ENCODE data around the gene ACAN.

Gene ACAN

DNA sequence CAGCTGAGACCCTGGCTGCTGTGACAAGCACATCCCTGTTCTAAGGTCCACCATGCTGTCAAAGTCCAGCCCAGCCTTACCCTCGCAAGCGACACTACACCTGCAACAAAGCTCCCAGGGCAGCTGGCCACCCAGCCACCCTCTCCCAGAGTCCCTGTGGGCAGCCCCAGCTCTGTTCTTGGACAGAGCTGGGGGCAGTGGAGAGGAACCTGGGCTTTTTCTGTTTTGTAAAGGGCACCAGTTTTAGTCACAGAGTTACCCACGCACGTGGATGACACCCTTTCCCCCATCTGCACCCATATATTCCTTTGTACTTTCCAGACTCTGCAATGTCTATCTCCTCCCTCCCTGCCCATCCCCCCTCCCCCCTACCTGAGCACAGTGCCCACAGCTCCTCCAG is 38.9 kb downstream of the ACAN start:
- no peak for DNase-seq (ENCODE audit: low spot score)

- no peak for DNase-seq (ENCODE audit: low spot score)
These were observed 40.1 kb downstream of the ACAN start for GRCh38 chr15:88843334-88843733.

DNA sequence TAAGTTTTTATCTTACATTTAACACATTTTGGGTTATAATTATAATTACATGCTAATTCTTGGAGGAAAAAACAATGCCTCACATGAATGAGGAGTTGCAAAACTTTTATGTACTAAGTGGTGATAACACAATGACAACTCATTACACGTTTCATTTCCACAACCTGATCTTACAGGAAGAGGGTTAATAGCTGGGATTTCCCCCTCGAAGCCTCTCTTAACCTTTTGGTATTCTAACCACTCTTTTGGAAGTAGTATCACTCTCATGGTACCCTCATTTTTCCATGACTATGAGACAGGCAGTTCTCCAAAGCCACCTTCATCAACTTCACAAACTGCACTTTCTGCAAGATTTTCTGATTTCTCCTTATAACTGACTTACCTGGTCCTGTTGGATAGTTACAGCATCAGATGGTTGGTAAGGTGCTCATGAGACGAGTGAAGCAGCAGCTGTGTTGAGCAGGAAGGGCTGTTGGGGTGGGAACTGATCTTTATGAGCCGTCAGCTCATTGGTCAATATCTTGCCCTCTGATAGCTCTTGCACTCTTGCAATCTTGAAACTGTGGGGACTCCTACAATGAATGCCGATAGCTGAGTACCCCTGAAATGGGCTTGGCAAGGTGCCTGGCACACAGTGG is 41.6 kb downstream of the ACAN start:
- no peak for DNase-seq (ENCODE audit: low spot score)

DNA sequence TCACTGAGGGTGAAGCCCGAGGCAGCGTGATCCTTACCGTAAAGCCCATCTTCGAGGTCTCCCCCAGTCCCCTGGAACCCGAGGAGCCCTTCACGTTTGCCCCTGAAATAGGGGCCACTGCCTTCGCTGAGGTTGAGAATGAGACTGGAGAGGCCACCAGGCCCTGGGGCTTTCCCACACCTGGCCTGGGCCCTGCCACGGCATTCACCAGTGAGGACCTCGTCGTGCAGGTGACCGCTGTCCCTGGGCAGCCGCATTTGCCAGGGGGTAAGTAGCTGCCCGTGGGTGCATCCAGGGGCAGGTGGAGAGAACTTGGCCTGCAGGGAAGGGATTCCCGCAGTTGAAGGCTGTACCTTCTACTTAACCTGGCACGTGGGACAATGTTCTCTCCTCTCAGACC is 42.4 kb downstream of the ACAN start:
- no peak for DNase-seq (ENCODE audit: low spot score)

DNA sequence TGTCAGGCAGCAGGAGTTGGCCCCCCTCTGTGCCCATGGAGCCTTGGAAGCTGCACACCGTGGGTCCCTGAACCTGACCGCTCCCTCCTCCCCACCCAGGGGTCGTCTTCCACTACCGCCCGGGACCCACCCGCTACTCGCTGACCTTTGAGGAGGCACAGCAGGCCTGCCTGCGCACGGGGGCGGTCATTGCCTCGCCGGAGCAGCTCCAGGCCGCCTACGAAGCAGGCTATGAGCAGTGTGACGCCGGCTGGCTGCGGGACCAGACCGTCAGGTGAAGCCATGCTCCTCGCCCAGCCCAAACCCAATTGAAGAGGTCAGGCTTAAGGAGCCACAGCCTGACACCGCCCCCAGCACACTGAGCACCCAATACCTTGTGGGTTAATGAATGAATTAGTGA is 43.9 kb downstream of the ACAN start:
- no peak for DNase-seq (ENCODE audit: low spot score)

GRCh38 chr15:88848203-88848602 is 45.0 kb downstream of the ACAN start:
- no peak for DNase-seq (ENCODE audit: low spot score)

DNA sequence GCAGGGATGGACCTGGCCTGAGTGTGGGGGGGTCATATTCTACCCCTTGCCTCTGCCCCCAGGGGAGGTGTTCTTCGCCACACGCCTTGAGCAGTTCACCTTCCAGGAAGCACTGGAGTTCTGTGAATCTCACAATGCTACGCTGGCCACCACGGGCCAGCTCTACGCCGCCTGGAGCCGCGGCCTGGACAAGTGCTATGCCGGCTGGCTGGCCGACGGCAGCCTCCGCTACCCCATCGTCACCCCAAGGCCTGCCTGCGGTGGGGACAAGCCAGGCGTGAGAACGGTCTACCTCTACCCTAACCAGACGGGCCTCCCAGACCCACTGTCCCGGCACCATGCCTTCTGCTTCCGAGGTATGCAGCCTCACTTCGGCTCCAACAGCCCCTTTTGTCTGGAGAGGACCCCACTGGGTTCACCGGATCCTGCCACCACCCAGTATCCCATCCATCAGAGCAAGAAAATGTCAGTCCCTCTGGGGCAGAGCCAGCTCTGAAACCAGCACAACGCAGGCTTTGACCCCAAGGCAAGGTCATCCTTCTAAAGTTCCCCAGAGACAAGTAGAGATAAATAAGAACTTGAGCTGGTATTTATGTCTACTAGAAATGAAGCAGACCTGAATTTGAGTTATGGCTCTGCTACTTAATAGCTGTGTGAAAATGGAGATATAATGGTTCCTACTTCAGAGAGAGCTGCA is 46.3 kb downstream of the ACAN start:
- peak; percentile 29 for DNase-seq (ENCODE audit: low spot score)

DNA sequence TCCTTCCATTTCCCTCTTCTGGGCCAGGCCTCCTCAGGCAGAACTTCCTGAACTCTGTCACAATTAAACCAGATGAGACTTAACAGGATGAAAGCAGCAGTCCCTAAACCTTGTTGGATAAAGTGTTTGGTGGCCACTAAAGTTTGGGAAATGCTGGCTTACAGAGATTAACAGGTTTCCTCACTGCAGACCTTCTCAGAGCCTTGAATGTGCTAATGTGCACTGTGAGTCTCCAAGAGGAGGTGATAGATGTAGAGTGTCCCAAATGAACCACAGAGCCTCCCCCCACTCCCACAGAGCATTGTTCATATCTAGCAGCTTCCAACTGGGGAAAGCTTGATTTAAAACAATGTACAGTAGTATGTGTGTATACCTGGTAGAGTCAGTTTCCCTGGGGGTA is 49.2 kb downstream of the ACAN start:
- no peak for DNase-seq (ENCODE audit: low spot score)

GRCh38 chr15:88858934-88859333 is 55.7 kb downstream of the ACAN start:
- DNase-seq (ENCODE audit: low spot score), result no peak

DNA sequence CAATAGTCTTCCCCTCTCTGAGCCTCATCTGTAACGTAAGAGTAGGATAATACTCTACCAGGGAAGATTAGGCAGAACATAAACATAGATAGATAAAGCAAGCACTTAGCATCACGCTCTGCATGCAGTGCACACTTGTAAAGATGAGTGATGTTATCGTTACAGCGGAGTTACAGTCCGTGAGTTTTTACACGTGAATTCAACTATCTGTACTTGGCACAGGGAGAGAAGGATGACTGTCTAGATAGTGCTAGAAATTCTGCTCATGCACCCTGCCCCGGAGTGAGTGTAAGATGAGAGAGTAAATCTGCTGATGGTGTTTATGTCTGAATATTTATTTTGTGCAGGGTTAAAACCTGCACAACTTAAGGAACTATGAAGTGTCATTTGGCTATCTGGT is 56.3 kb downstream of the ACAN start:
- DNase-seq (ENCODE audit: low spot score), result no peak

DNA sequence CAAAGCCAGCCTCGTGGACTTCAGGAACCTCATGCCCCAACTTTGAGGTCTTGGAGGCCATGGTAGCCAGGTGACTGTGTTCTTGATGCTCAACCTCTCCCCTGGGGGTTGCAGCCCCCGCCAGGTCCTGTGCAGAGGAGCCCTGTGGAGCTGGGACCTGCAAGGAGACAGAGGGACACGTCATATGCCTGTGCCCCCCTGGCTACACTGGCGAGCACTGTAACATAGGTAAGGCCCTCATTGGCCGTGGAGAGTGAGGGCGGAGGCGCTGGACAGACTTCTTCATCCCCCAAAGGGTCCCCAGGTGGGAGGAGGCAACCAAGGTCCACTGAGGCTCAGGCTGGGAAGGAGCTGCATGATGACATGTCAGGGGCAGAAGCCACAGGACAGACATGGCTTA is 57.0 kb downstream of the ACAN start:
- no peak for DNase-seq (ENCODE audit: low spot score)

- DNase-seq (ENCODE audit: low spot score), result no peak
These were observed 60.2 kb downstream of the ACAN start for GRCh38 chr15:88863412-88863811.

- DNase-seq (ENCODE audit: low spot score), result no peak
These were observed 61.7 kb downstream of the ACAN start for GRCh38 chr15:88864861-88865497.

DNA sequence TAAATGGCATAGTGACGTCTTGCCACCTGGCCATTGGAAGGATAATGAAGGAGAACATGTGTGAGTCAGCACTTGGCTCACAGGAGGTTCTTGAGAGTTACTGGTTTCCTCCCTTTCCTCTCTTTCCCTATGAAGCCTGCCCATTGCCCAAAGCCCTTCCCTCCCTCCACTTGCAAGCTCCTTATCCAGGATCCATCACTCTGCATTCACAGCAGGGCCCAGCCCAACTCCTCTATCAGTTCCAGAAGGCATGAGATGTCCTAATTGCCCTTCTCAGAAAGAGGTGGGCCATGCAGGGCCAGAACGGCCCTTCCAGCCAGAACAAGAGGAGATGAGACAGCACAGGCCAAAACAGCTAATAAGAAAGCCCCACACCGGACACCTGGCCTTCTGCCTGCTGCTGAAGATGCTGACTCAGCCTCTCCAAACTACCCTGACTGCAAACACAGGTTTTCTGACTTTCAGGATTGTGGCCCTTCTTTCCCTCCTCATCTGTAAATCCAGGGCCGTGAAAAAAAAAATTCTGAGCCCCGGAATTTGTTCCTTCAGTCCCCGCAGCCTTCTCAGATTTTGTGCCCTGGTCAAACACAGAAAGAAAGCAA is 62.4 kb downstream of the ACAN start:
- no peak for DNase-seq (ENCODE audit: low spot score)

DNA sequence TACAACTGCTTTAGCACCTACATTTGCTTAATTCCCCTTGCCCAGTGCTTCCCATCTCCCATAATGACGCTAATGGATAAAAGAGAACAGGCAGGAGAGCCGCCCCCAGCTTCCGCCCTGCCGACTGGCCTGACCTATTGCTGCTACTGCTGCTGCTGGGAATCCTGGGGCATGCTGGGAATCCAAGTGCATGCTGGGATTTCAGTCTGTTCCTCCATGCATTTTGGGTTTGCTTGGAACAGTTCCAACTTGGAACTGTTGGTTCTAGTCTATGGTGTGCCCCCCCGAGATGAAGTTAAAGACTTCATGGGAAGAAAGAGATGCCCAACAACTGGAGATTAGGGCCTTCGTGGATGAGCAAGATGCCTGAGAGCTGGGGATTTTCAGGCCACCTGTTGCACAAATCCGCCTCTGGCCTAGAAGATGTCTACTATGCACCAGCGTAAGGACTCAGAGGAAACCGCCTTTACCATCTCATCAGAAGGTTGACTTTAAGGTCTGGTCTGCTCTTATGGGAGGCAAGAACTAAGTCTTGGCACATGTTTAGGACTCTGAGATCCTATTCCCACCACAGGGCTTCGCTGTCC is 63.2 kb downstream of the ACAN start:
- DNase-seq (ENCODE audit: low spot score), result no peak

- DNase-seq (ENCODE audit: low spot score), result no peak
These were observed 68.1 kb downstream of the ACAN start for GRCh38 chr15:88871313-88871712.

DNA sequence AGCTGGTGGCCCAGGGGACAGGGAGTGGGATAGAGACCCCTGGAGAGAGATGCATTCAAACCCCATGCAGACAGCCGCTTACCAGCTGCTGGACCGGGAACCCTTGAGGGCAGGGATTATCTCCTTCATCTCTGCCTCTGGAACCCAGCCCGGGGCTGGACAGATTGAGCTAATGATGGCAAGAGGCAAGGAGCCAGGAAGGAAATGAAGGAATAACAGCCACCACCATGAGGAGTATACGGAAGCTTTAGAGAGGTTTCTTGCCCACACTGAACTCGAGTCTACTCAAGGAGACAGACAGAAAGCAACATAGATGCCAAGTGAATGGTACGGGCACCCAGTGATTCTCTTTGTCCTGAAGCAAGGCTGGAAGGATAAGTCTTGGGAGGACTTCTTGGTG is 68.9 kb downstream of the ACAN start:
- DNase-seq (ENCODE audit: low spot score), result no peak

DNA sequence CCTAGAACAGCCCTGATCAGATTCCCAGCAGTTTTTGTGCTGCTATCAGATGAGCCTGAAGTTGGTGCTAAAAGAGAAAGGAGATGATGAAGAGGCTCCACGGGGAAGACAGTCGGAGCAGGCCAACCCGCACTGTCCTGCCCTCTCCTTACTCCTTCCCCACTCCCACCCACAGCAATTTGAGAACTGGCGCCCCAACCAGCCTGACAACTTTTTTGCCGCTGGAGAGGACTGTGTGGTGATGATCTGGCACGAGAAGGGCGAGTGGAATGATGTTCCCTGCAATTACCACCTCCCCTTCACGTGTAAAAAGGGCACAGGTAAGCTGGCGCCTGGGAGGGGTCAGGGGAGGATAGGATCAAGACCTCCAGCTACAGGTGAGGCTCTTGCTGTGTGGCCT is 69.5 kb downstream of the ACAN start:
- no peak for DNase-seq (ENCODE audit: low spot score)

DNA sequence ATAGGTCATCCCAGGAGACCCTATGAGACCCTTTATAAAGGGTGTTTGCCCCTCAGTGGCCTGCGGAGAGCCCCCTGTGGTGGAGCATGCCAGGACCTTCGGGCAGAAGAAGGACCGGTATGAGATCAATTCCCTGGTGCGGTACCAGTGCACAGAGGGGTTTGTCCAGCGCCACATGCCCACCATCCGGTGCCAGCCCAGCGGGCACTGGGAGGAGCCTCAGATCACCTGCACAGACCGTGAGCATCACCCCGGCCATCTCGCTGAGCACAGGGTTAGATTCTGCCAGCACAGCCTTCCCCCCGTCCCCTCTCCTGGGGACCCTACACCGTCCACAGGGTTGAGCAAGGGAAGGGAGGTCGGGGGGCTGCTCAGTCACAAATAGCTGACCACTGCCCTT is 70.5 kb downstream of the ACAN start:
- DNase-seq (ENCODE audit: low spot score), result no peak

- no peak for DNase-seq (ENCODE audit: low spot score)
These were observed 71.0 kb downstream of the ACAN start for GRCh38 chr15:88874275-88874674.

GRCh38 chr15:88874684-88875083 is 71.4 kb downstream of the ACAN start:
- DNase-seq (ENCODE audit: low spot score), result no peak

DNA sequence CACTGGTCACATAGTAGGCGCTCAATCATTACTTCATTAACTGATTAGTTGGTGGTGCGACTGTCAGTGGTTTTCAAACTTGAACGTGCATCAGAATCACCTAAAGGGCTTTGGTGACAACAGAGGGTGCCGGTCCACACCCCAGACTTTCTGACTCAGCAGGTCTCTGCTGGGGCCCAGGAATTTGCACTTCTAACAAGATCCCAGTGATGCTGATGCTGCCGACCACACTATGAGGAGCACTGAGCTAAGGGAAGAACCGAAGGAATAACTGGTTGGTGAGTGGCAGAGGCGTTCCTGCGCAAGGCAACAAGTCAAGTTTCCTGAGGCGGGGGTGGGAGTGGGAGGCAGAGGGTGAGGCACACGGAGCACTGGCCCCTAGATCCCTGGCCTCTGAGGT is 73.3 kb downstream of the ACAN start:
- no peak for DNase-seq (ENCODE audit: low spot score)
